IPS-18c (cell line): Measurements from ENCODE around the gene ACER1.

Source experiments
- H3K4me3 ChIP-seq: 2 replicates; pipeline ENCODE4 v1.7.0; 2013; ENCODE audit warnings: low read depth, mild to moderate bottlenecking, low read length, moderate library complexity; ENCODE audit not compliant: insufficient read depth
- H3K9me3 ChIP-seq: one replicate; pipeline ENCODE4 v1.6.1; 2013; ENCODE audit warnings: mild to moderate bottlenecking, low read length, moderate library complexity; ENCODE audit not compliant: control insufficient read depth, insufficient read depth

Gene ACER1

GRCh38 chr19:6275170-6275744, 58.2 kb downstream of the ACER1 start:
- no peaks in the 10 kb centered on the region for H3K9me3 ChIP-seq
- H3K4me3 ChIP-seq: no peak overlapping the region

- Histone ChIP-seq H3K9me3 (no peaks in the 10 kb centered on the region), H3K4me3 (no peak overlapping the region)
Observed at GRCh38 chr19:6274756-6275155, 58.7 kb downstream of the ACER1 start.

- Histone ChIP-seq H3K9me3 (no peaks in the 10 kb centered on the region), H3K4me3 (no peak overlapping the region; the same call in 1 of the 2 replicates)
Observed at GRCh38 chr19:6273701-6274601, 59.5 kb downstream of the ACER1 start.

GRCh38 chr19:6272913-6273600, 60.4 kb downstream of the ACER1 start:
- Histone ChIP-seq H3K4me3 (no peak overlapping the region), H3K9me3 (no peaks in the 10 kb centered on the region)

GRCh38 chr19:6272411-6272791, 61.0 kb downstream of the ACER1 start:
- Histone ChIP-seq H3K9me3 (no peaks in the 10 kb centered on the region), H3K4me3 (no peak overlapping the region)

- Histone ChIP-seq H3K4me3 (no peak overlapping the region), H3K9me3 (no peaks in the 10 kb centered on the region)
Observed at GRCh38 chr19:6271721-6272410, 61.5 kb downstream of the ACER1 start.

- Histone ChIP-seq H3K9me3 (no peaks in the 10 kb centered on the region), H3K4me3 (no peak overlapping the region)
Observed at GRCh38 chr19:6271251-6271650, 62.2 kb downstream of the ACER1 start.

- no peak overlapping the region for H3K4me3 ChIP-seq
Observed at GRCh38 chr19:6270822-6271221, 62.6 kb downstream of the ACER1 start.

GRCh38 chr19:6270076-6270745, 63.2 kb downstream of the ACER1 start:
- Histone ChIP-seq H3K4me3 (no peak overlapping the region), H3K9me3 (no peaks in the 10 kb centered on the region)

More at GRCh38 chr19:6270822-6271221, 62.6 kb downstream of the ACER1 start:
- no peaks in the 10 kb centered on the region for H3K9me3 ChIP-seq

GRCh38 chr19:6269101-6269886, 64.1 kb downstream of the ACER1 start:
- Histone ChIP-seq H3K4me3 (no peak overlapping the region), H3K9me3 (no peaks in the 10 kb centered on the region)

GRCh38 chr19:6268382-6268771, 65.0 kb downstream of the ACER1 start:
- Histone ChIP-seq H3K9me3 (no peaks in the 10 kb centered on the region), H3K4me3 (no peak overlapping the region)

- no peaks in the 10 kb centered on the region for H3K9me3 ChIP-seq
- no peak overlapping the region for H3K4me3 ChIP-seq
Observed at GRCh38 chr19:6267552-6268381, 65.6 kb downstream of the ACER1 start.

GRCh38 chr19:6264803-6265202, 68.6 kb downstream of the ACER1 start:
- Histone ChIP-seq H3K4me3 (no peak overlapping the region), H3K9me3 (no peaks in the 10 kb centered on the region)

GRCh38 chr19:6263735-6264444, 69.5 kb downstream of the ACER1 start:
- H3K4me3 ChIP-seq: no peak overlapping the region
- no peaks in the 10 kb centered on the region for H3K9me3 ChIP-seq

GRCh38 chr19:6263306-6263705, 70.1 kb downstream of the ACER1 start:
- Histone ChIP-seq H3K4me3 (no peak overlapping the region), H3K9me3 (no peaks in the 10 kb centered on the region)
